ENCODE data around the gene NFASC.

DNA sequence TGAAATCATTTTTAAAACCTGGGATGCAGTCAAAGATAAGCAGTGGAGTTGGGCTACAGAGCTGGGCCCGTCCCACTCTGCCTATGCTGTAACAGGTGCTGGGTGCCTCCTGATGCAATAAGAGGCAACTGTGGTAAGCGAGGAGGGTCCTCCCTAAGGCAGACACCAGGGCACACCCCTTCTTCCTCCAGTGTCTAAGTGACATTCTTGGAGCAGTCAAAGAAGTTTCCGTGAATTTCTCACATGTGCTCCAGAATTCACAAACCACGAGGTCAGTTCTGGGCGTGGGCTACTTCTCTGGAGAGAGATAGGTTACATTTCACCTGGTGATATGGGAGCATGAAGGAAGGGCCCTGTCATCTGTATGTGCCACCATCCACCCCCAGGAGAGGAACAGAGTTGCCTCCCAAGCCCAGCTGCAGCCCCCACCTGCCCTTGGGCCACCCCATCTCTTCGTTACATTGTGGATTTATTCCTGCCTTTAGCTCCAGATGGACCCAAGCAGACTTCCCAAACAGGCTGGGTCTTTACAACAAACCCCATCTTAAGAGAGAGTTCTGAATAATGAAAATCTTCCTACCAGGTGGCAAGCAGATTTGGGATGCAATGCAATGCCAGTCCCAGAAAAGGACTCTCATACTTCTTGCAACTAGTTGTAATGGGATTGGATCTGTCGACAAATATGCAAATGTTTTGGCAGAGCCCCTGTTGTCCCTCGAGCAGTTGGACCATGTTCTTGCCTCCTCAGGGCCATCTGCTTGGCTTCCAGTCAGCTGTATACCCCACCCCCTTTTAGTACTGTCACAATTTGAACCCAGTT, 89.9 kb downstream of the NFASC start:
- TF ChIP-seq EZH2phosphoT487 (IDR thresholded peaks at IDR 0.05; ENCODE audit: borderline replicate concordance, low read depth, low read length) (no peak), CTCF (conservative IDR thresholded peaks at IDR 0.05; ENCODE audit: low read length) (no peak)
